Glomerular endothelial cell (primary cell): ENCODE measurements around the gene SGIP1. TPM values are rescaled to one million over a fixed set of nuclear protein-coding genes. Genes with fewer than 3 reads are reported as not detected.

Source experiments
- DNase-seq: peaks from one replicate; pipeline ENCODE4 v3.0.0-alpha.2; 2011; ENCODE audit warnings: low read depth, low spot score; ENCODE audit errors: extremely low read depth
- total RNA-seq: library from RNA; depleted of rRNA; stranded (reverse); fragments of >200 nt; gene quantifications from 2 replicates; pipeline ENCODE4 v1.2.3, GENCODE V29; 2015

SGIP1 gene
- total RNA-seq, 1 donor from 2014 or later: 39.5 TPM

- no peak for DNase-seq
These were observed 142.8 kb downstream of the SGIP1 start for GRCh38 chr1:66676613-66677298.

DNA sequence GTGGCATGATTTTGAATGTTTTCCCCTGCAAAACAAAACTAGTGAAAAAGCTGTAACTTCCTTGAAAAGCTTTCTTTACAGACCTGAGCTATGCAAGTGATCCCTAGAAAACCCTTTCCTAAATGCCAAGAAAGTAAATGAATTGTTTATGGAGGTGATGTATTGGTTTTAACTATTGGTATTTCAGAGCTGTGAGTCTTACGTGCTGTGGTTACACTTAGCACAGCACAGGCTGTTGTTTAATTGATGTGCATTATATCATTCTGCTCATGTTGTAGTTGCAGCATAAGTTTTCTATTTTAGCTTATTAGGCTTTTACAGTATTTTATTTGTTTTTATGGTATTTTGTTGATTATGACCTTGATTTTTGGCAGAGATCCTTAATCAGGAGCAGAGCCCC lies 144.2 kb downstream of the SGIP1 start:
- no peak for DNase-seq

DNA sequence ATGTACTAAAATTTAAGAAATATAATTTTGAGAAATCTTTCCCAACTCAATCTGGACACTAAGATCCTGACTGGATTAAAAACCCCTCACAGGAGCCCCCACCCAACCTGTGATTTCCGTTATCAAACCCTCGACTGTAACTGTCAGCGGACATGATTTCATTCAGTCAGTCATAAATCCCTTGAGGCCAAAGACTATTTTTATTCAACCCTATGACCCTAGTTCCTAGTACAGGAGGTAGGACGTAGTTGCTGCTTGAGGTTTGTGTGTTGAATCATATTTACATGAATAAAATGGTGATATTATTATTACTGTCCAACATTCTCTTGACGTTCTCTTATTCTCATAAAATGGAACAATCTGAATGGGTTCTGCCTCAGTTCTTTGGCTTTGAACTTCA lies 145.2 kb downstream of the SGIP1 start:
- no peak for DNase-seq

DNA sequence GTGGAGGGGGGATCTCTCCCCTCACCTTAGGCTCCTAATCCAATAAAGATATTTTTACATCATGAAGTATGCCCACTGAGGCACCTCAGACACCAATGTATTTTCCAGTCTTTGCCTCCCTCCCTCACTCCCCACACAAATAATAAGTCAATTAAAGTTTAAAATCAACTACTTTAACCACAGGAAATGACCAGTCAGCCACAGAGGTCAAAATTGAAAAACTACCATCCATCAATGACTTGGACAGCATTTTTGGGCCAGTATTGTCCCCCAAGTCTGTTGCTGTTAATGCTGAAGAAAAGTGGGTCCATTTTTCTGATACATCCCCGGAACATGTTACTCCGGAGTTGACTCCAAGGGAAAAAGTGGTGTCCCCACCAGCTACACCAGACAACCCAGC lies 147.7 kb downstream of the SGIP1 start:
- no peak for DNase-seq

DNA sequence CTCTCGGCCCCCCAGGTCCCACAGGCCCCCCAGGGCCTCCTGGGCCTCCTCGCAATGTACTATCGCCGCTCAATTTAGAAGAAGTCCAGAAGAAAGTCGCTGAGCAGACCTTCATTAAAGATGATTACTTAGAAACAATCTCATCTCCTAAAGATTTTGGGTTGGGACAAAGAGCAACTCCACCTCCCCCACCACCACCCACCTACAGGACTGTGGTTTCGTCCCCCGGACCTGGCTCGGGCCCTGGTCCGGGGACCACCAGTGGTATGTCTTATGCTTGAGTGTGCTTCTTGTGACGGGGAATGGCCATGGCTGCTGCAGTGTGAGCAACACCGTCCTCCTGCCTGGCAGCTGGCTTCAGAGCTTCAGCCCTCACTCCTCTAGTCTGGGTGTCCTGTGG lies 148.2 kb downstream of the SGIP1 start:
- no peak for DNase-seq

GRCh38 chr1:66684353-66684752 lies 150.4 kb downstream of the SGIP1 start:
- no peak for DNase-seq

DNA sequence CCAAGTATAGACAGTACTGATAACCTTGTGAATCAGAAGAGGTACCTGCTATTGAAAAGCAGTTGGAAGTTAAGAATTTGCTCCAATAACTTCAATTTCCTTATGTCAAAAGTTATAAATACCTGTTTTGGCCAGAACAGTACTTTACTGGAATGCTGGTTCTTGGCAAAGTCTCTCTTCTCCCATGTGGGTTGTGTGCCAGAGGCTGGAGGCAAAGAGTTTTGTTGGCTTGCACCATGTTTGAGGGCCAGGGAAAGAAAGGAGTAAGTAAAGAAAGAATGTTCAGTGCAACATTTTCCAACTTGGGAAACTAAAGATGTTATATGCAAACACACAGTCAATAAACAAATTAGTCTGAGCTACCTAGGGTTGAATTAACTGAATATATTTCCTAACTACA lies 151.3 kb downstream of the SGIP1 start:
- DNase-seq: no peak

DNA sequence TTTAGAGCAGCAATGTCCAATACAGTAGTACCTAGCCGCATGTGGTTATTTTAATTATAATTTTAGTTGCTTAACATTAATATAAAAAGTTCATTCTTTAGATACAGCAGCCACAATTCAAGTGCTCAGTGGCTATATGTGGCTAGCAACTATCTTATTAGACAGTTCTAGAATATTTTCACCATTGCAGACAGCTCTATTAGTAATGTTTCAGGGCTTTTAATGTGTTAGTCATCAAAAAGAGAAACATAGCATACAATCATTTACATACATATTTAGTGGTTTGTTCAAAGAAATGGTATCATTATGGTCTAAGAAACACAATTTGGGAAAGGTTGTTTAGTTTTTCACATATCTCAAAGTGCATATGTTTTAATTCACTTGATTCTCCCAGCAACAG lies 151.7 kb downstream of the SGIP1 start:
- no peak for DNase-seq

DNA sequence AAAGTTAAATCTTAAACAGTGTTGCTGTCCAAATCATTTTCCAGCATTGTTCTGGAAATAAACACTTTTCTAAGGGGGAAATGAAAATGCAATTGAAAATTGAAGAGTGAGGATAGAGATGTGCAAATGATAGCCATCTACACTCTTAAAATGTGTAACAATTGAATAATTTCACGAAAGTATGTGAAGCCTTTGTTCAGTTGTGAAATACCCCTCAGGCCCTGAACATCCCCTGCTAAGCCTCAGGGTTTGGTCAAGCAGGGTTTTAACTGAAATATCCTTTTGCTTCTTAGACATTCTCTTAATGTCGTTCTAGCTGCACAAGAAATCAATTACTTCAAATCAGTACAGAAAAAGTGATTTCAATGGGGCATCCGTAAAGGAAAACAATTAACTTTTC lies 152.5 kb downstream of the SGIP1 start:
- no peak for DNase-seq

- DNase-seq: no peak
These were observed 153.4 kb downstream of the SGIP1 start for GRCh38 chr1:66687358-66687757.

GRCh38 chr1:66690666-66691381 lies 156.9 kb downstream of the SGIP1 start:
- no peak for DNase-seq

DNA sequence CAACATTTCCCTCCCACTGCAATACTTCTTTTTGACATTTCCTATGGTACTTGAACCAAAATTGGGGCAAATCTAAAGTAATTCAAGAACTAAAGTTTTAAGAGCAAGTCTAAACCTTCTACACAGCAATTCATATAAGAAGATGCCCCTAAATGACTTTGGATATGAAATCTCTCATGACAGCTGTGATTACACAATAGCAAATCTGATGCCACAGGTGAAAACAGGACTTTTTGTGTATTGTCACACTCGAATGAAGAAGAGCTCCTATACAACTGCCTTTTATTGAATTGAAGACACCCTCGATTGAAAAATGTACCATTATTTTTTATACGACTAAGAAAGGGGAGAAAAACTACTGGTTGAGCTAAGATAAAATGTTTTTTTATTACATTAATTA lies 158.7 kb downstream of the SGIP1 start:
- DNase-seq: no peak

GRCh38 chr1:66693856-66694255 lies 159.9 kb downstream of the SGIP1 start:
- no peak for DNase-seq

DNA sequence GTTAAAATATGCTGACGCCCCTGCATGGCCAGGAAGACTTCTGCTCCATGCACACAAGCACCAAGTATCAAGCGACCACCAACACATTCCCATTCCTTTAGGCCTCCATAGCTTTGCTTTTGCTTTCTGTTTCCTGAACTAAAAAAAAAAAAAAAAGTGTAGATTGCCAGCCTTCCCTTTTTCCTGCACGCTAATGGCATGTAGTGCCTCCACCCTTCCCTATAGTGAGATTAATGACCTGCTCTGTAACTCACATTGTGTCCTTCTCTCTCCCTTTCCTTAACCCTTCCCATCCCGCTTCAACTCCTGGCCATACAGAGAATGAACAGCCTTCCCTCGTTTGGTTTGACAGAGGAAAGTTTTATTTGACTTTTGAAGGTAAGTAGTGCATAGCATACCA lies 161.2 kb downstream of the SGIP1 start:
- no peak for DNase-seq

- DNase-seq: no peak
These were observed 162.8 kb downstream of the SGIP1 start for GRCh38 chr1:66696771-66697170.

- no peak for DNase-seq
These were observed 165.3 kb downstream of the SGIP1 start for GRCh38 chr1:66699213-66699612.

DNA sequence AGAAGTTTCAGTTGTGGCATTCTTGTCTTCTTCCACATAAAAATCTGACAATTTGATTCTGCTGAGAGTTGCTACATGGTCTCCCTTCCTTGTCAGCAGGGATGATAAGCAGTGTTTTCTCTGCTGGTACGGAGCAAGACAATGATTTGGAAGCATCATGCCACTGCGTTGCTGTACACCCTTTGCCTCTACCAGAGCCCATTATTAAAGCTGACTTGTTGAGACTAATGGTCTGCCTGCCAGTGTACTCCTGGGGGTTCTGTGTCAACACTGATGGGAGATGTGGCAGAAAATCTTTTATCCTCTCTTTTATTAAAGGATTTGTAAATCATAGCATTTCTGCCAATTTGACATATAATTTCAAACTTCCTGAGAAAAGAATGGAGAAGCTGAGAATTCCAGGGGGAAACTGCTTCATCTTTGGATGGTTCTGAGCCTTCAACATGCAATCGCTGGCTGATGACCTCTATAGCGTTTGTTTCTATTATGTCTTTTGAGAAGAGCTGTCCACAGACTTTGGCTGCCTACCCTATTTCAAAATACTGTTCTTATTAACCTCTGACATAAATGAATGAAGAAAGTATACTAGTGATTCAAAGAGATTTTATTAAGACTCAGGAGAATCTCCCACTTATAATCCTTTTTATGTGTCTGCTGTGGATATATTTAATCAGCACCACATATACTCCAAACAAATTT lies 170.4 kb downstream of the SGIP1 start:
- DNase-seq: no peak

DNA sequence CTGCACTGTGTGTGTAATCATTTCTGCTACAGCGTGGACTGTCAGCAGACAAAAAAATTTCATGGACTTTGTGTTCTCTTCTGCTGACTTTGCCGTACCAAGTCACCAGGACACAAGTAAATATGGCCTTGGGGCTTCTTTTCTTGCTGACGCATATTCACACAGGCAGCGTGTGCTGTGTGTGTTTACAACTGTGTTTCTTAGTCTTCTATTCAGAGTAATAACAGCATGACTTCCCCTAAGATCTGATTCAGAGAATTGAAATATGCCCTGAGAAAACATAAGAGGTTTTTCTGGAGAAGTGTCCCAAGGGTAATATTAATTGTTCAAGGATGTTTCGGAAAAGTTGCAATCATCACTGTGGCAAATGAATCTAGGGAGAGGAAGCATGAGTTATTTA lies 171.2 kb downstream of the SGIP1 start:
- no peak for DNase-seq

- no peak for DNase-seq
These were observed 177.5 kb downstream of the SGIP1 start for GRCh38 chr1:66711420-66711819.

- DNase-seq: no peak
These were observed 178.9 kb downstream of the SGIP1 start for GRCh38 chr1:66712839-66713238.

DNA sequence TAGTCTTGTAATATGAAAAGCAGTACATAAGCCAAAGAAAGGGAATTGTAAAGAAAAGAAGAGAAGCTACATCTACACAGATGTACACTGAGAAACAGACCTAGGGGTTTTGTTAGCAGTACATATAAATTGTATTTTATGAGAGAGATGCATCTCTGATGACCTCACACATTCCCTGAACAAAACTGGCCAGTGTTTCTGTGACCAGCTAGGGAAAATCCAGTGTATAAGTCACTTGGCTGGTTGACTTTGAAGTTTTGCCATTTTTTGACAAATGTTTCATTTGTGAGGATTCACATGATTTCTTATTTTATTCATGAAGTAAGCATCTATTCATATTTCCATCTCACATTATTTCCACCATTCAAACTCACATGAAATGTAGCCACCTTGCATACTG lies 190.0 kb downstream of the SGIP1 start:
- no peak for DNase-seq
